Activated CD8-positive, alpha-beta memory T cell treated with anti-CD3 and anti-CD28 coated beads, Interleukin-2, amount 50 U/mL, for 24 hours (primary cell): ENCODE results near the gene FERMT1.
"Not testable (repeated sequence)": the region's sequence is repeated elsewhere in the genome, so short reads cannot be mapped to it uniquely, and the experiment has no call there.

Experiments
- DNase-seq: peaks from one replicate; pipeline ENCODE4 v3.0.0-alpha.2; 2020; ENCODE audit errors: extremely low read depth

FERMT1 gene

DNA sequence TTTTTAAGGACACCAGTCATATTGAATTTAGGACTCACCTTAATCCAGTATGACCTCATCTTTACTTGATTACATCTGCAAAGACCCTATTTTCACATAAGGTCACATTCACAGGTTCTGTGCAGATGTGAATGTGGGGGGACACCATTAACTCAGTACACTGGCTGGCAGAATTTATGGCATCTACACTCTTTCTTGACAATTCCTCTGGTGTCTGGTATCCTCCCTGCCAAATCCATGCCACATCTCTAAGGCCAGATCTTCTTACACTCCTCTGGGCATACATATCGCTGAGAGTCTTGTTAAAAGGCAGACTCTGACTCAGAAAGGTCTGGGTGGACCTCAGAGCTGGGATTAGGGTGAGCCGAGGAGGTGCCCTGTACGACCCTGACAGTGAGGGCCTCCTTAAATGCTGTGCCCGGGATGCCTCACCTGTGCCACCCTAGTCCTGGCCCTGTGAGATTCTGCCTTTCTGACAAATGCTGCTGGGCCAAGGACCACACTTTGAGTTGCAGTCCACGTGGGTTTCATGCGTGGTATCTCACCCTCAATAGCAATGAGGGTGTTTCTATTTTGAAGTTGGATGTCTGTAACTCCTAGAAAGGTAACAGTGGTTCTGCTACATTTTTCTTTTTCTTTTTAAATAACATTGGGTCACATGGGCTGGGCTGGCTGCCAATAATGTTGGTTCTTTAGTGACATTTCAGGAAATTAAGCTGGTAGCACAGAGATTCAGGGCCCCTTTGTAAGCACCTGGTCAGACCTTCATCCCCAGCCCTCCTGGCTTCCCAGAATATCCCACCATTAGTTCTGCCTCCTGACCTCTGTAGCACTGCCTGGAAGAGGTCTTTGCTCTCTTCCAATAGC is 51.8 kb downstream of the FERMT1 start:
- DNase-seq = no peak

DNA sequence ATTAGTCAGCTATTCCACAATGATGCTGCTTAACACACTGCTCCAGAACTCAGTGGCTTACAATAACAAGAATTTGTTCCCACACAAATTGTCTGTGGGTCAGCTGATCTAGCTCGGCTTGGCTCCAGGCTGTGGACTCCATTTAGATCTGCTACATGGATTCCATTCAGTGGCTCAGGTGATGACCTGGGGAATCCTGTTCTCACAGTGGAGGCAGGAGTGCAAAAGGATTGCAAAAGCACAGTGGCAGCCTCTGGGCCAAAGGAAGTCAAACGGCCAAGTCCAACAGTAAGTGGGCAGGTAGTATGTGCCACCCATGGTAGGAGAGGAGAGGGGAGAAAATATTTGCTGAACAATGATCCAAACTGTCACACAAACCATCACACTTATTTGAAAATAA is 53.2 kb downstream of the FERMT1 start:
- DNase-seq = no peak

GRCh38 chr20:6067763-6068318 is 55.0 kb downstream of the FERMT1 start:
- DNase-seq = no peak

- no peak for DNase-seq
Measured at GRCh38 chr20:6066582-6066981, 56.2 kb downstream of the FERMT1 start.

DNA sequence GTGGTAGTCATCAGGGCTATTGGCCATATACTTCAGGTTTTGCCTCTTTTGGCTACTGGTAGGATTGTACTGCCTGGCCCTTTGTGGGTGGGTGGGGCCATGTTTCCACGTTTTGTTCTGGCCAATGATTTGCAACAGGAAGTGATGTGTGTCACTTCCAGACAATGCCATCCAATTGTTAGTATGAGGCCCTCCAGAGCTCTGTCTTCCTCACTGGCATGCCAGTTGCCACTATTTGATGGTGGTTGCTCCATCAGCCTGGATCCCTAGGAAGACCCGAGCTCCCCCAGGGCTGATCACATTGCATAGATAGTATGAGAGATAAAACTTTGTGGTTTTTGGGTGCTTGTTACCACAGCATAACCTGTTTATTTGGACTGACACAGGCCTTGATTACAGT is 61.3 kb downstream of the FERMT1 start:
- DNase-seq = no peak

DNA sequence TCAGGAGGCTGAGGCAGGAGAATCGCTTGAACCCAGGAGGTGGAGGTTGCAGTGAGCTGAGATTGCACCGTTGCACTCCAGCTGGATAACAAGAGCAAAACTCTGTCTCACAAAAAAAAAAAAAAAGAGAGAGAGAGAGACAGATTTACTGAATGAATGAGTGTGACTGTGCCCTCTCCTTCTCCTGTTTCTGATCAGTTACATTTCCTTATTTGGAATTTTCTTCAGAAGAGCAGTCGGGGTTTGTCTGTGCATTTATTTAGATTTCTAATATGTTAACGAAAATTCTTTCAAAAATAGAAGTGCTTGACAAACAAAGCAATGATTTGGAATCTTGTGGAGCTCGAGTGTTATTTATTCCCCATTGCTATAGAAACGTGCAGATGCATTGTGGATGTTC is 62.6 kb downstream of the FERMT1 start:
- no peak for DNase-seq

- no peak for DNase-seq
Measured at GRCh38 chr20:6058684-6059295, 64.0 kb downstream of the FERMT1 start.

DNA sequence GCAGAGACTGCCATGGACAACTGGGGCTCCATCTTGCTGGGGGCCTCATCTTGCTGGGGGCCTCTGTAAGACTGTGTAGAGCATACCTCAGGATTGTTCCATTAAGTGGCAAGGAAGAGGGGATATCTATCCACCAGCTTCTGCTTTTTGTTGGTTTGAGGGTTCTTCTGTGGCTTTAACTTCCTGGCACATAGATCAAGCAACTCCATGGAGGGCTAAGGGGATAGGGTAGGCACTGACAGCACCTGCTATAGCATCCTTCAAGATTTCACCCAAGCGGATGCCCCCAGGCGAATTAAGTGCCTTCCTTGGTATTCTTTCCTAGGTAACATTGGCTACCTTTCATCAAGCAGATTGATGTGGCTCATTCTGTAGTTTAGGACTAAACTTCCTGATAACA is 65.1 kb downstream of the FERMT1 start:
- DNase-seq = no peak

DNA sequence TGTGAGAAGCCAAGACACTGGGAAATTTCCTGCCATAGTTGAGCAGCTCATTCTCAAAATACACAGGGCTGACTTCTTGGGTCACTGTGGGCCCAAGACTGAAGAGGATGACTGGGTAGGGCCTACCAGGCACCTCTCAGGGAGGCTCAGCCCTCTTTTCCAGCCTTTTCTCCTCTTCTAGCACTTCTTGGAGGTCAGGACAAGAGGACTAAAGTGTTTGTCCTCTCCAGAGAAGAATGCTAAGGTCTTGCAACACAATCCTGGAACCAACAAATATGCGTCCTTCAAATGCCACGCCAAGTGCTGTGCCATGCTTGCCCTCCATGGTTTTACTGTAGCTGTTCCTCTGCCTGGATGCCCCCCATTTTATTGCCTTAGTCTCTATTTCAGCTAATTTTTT is 65.7 kb downstream of the FERMT1 start:
- no peak for DNase-seq

GRCh38 chr20:6055981-6056569 is 66.8 kb downstream of the FERMT1 start:
- no peak for DNase-seq

DNA sequence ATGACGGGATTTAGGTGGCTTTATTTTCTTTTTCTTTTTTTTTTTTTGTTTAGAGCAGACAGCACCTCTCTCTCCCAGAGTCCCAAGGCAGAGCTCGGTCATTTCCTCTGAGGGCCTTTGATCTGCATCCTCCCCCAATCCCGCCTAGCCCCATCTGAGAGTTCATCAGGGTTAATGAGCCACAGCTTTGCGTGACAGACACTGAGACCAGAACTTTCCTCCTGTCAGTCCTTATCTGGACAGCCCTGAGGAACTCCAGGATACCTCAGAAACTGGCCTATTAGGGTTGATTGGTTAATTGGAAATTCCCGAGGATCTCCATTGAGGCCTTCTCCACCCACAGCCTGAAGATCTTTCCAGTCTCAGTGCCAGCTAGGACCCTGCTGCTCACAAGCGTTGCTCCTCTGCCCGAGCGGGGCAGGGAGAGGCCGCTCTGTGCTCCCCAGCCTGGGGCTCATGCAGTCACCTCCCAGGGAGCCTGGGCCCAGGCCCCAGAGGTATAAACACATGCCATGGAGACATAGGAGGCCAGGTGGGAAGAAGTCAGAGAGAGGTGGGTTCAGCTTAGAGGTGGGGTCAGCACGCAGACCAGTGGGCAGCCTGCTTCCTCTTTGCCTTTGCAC is 67.6 kb downstream of the FERMT1 start:
- DNase-seq = no peak

DNA sequence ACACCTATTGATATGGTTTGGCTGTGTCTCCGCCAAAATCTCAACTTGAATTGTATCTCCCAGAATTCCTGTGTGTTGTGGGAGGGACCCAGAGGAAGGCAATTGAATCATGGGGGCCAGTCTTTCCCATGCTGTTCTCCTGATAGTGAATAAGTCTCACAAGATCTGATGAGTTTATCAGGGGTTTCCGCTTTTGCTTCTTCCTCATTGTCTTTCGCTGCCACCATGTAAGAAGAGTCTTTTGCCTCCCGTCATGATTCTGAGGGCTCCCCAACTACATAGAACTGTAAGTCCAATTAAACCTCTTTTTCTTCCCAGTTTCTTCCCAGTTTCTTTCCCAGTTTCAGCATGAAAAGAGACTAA is 68.2 kb downstream of the FERMT1 start:
- not testable (repeated sequence) for DNase-seq

DNA sequence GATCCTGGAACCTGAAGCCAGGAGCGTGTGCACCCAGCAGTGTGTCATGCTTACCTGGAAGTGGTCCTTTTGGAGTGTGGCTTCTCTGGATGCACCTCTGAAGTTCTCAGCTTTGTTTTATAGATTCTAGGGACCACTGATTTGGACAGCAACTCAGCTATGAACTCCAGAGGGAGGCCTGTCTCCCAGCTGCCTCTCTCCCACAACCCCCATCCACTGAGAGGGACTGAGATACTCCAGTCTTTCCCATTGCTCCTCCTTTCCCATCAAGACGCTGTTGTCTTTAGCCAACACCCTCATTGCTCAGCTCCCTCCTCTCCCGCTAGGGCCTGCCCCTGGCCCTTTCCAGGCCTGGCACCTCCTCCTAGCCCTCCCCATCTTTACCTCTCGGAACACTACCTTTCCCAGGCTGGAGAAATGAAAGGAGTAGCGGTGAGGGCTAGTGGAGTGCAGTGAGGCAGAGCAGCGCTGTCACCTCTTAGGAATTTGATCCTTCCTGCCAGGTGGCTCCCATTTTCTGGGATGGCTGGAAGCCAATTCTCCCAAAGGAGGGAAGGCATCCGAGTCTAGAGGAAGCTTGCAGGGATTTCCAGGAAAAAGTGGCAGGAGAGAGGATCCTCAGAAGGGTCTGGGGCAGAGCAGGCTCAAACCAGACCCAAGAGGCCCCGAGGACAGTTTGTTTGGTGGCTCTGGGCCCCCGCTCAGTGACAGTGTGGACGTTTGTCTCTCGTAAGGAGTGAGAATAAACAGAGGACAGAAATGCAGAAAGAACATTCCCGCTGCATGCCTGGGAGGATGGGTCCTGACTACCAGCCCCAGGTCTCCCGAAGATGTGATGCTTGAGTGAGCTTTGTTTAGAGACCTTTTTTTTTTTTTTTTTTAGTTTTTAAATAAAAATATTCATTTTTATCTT is 68.8 kb downstream of the FERMT1 start, which contains the start of gene LRRN4:
TSS of gene LRRN4 (minus strand) at position 285 of the 913 bp plus-strand sequence. CDS start 1,261 bp downstream, outside the sequence.
- no peak for DNase-seq

GRCh38 chr20:6053064-6053775 is 69.6 kb downstream of the FERMT1 start:
- no peak for DNase-seq

- no peak for DNase-seq
Measured at GRCh38 chr20:6051505-6051904, 71.3 kb downstream of the FERMT1 start.

DNA sequence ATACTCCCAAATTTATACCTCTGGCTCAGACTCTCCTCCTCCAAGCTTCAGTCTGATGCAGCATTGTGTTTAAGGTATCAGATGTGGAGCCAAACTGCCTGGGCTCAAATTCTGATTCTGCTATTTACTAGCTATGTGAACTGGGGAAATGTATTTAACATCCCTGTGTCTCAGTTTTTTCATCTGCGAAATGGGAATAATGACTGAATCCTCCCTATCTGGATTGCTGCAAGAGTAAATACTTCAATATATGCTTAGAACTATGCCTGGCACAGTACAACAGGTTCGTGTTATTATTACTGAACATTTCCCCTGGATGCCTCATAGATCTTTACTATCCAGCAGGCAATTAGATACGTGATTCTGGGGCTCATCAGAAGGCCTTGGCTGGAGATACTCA is 74.4 kb downstream of the FERMT1 start:
- DNase-seq = no peak

DNA sequence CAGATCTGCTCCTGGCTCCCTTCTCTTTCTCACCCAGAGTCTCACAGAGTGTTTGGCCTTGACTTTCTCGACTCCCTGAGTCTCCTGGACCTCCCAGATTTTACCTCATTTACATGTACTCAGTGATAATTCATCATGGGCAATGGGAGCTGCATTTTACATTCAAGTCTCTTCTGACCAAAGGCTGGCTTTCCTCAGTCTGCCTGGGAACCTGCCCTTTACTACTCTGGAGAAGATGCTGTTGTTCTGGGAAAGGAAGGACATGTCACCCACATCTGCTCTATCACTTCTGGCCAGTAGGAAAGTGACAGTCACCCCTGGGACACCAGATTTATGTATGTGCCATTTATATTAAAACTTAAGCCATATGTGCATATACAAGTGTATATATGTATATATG is 76.4 kb downstream of the FERMT1 start:
- DNase-seq = no peak

GRCh38 chr20:6045566-6045965 is 77.3 kb downstream of the FERMT1 start:
- no peak for DNase-seq

DNA sequence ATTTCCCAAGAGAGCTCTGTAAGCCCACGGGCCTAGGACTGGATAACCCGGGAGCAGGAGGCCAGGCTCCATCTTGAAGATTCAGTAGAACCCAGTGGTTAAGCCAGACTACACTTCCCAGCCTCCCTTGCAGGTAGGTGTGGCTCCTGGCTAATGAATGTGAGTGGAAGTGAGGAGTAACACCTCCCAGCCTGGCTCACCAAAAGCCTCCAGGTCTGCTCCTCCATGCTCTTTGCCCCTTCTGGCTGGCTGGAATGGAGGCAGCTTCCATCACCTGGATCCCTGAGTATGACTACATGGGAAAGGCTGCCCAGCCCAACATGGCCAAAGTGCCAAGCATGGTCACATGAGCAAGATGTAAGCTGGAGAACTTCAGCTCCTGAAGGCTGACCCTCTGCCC is 78.7 kb downstream of the FERMT1 start:
- DNase-seq = no peak

DNA sequence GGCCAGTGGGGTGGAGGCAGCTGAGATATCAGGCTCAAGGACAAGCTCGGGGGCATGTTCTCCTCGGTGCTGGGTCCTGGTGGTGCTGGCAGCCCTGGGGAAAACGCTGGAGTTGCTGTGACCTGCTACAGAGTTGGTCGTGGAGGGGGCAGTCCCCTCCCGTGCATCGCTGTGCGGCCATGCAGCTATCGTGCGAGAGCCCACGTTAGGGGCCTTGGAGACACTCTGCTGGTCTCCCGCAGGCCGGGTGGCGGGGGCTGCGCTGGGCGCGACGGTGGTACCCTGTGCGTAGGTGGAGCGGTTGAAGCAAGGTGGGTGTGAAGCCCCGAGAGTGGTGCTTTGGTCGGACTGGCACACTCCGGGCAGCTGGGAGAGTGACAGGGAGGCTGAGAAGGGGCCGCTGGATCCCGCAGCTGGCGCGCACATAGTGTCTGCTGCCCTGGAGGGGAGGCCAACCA is 81.0 kb downstream of the FERMT1 start:
- no peak for DNase-seq
